ENCODE results near the gene SLC6A2.

Gene SLC6A2

GRCh38 chr16:55638256-55638655, 17.5 kb upstream of the SLC6A2 start:
- DNase-seq (ENCODE audit: extremely low read depth, low read depth) = no peak
- H3K4me3 ChIP-seq (replicated peaks; ENCODE audit: low read depth, low read length) = no peak overlapping the region
- TF ChIP-seq, protein P1, sequence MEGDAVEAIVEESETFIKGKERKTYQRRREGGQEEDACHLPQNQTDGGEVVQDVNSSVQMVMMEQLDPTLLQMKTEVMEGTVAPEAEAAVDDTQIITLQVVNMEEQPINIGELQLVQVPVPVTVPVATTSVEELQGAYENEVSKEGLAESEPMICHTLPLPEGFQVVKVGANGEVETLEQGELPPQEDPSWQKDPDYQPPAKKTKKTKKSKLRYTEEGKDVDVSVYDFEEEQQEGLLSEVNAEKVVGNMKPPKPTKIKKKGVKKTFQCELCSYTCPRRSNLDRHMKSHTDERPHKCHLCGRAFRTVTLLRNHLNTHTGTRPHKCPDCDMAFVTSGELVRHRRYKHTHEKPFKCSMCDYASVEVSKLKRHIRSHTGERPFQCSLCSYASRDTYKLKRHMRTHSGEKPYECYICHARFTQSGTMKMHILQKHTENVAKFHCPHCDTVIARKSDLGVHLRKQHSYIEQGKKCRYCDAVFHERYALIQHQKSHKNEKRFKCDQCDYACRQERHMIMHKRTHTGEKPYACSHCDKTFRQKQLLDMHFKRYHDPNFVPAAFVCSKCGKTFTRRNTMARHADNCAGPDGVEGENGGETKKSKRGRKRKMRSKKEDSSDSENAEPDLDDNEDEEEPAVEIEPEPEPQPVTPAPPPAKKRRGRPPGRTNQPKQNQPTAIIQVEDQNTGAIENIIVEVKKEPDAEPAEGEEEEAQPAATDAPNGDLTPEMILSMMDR (IDR thresholded peaks at IDR 0.05; ENCODE audit: low read depth, low read length, missing control alignments) = no peak

DNA sequence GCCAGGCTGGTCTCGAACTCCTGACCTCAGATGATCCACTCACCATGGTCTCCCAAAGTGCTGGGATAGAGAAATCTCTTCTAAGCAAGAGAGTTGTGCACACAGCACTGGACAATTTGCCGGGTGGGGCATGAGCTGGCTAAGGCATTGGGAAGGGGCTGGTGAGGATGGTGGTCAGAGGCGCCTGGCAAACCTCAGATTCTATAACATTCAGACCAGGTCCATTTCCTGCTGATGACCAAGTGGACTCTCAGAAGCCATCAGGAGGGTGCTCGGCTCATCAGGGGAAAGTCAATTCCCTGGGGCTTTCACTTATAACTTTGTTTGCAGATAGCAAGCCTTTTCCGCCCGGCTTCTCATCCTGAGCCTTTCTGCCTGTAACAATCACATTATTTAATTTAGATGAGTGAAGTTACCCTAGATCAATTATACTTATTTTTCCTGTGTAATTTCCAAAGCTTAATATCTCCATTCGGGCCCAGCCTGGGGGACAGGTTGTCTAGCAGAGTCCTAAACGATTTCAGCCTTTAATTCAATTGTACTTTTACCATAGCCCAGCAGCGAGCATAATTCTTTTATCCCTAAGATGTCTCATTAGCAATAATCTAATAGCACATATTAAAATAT, 15.0 kb upstream of the SLC6A2 start:
- no peak for DNase-seq (ENCODE audit: extremely low read depth, low read depth)
- TF ChIP-seq, protein P1 (IDR thresholded peaks at IDR 0.05; ENCODE audit: low read depth, low read length, missing control alignments) = no peak
- no peak overlapping the region for H3K4me3 ChIP-seq (replicated peaks; ENCODE audit: low read depth, low read length)

GRCh38 chr16:55641430-55642056, 14.2 kb upstream of the SLC6A2 start:
- H3K4me3 ChIP-seq (replicated peaks; ENCODE audit: low read depth, low read length) = no peak overlapping the region
- TF ChIP-seq, protein P1 (IDR thresholded peaks at IDR 0.05; ENCODE audit: low read depth, low read length, missing control alignments) = no peak
- no peak for DNase-seq (ENCODE audit: extremely low read depth, low read depth)

GRCh38 chr16:55642611-55643010, 13.2 kb upstream of the SLC6A2 start:
- DNase-seq (ENCODE audit: extremely low read depth, low read depth) = no peak
- TF ChIP-seq, protein P1 (IDR thresholded peaks at IDR 0.05; ENCODE audit: low read depth, low read length, missing control alignments) = no peak
- H3K4me3 ChIP-seq (replicated peaks; ENCODE audit: low read depth, low read length) = no peak overlapping the region

DNA sequence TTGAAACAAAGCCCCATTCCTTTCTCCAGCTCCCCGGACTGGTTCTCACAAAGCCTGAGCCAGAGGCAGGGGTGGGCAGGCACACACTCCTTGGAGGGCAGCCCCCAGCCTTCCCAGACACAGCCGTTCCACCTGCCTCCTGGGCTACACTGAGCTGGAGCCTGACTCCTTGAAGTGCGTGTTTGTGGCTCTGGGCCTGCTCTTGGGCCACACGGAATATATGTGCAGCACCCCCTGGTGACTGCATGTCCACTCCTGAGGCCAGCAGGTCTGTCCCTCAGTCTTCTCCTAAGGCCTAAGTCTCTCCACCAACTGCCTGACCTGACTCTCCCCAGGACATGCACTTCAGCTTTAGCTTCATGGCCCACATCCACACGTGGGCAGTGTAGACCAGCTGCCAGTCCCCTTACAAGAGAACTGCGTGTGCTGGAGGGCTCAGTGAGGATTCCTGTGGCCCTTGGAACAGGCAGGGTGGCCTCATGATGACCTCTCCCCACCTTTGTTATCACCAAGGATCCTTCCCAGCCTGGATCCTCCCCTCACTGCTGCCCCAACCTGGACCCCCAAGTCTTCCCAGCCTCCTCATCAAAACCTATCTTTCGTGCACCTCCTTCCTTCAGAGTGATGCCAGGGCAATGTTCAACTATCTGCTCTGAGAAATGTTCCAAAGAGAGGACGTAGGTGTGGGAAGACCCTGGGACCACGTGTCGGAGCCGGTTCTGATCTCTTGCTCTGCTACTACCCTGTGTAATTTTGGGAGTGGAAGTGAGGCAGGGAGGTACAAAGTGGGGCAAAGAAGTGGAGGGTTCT, 12.4 kb upstream of the SLC6A2 start:
- DNase-seq (ENCODE audit: extremely low read depth, low read depth) = no peak

GRCh38 chr16:55645986-55646385, 9.8 kb upstream of the SLC6A2 start:
- TF ChIP-seq, protein P1 (IDR thresholded peaks at IDR 0.05; ENCODE audit: low read depth, low read length, missing control alignments) = no peak
- DNase-seq (ENCODE audit: extremely low read depth, low read depth) = no peak
- H3K4me3 ChIP-seq (replicated peaks; ENCODE audit: low read depth, low read length) = no peak overlapping the region

More for the DNA sequence above, 12.4 kb upstream of the SLC6A2 start:
- H3K4me3 ChIP-seq (replicated peaks; ENCODE audit: low read depth, low read length) = no peak overlapping the region
- TF ChIP-seq, protein P1 (IDR thresholded peaks at IDR 0.05; ENCODE audit: low read depth, low read length, missing control alignments) = no peak

Measured in HFF-Myc (cell line).